ENCODE data around the gene ZP1. TPM values are rescaled to one million over a fixed set of nuclear protein-coding genes. Genes with fewer than 3 reads are reported as not detected.

ZP1 gene
- total and polyA plus RNA-seq, 2 of the 13 experiments (the other 11 are each of a cell fraction or from before 2014, with no cell fraction given): 0.16 TPM; not detected in 1

- no peak for TF ChIP-seq ZNF609 (CRISPR knock-in tag; IDR thresholded peaks at IDR 0.05; ENCODE audit: borderline replicate concordance)
- TF ChIP-seq ATRX (CRISPR knock-in tag; IDR thresholded peaks at IDR 0.05; ENCODE audit: borderline replicate concordance): no peak
- no peak for TF ChIP-seq ZFP37 (CRISPR knock-in tag; IDR thresholded peaks at IDR 0.05; ENCODE audit: borderline replicate concordance)
- no peak for TF ChIP-seq MLX (CRISPR knock-in tag; IDR thresholded peaks at IDR 0.05)
- TF ChIP-seq MXD1 (CRISPR knock-in tag; IDR thresholded peaks at IDR 0.05): peak; percentile 44; the same call in 1 of the 2 replicates
- no peak for TF ChIP-seq ZNF569 (CRISPR knock-in tag; IDR thresholded peaks at IDR 0.05; ENCODE audit: borderline replicate concordance)
- no peak for TF ChIP-seq ZNF282 (IDR thresholded peaks at IDR 0.05; ENCODE audit: partially characterized antibody)
- 0 out of 2 replicates have a peak, but pooled peaks have one; percentile 21 for TF ChIP-seq HNRNPL (IDR thresholded peaks at IDR 0.05; ENCODE audit: low read depth, low read length)
- peak; percentile 40; the same call in 1 of the 2 replicates for TF ChIP-seq YEATS4 (CRISPR knock-in tag; IDR thresholded peaks at IDR 0.05; ENCODE audit: borderline replicate concordance)
- no peak for TF ChIP-seq ZBTB8A (CRISPR knock-in tag; IDR thresholded peaks at IDR 0.05; ENCODE audit: borderline replicate concordance, low read depth)
- TF ChIP-seq TARDBP (CRISPR knock-in tag; IDR thresholded peaks at IDR 0.05): 0 out of 2 replicates have a peak, but pooled peaks have one; percentile 28
- no peak for TF ChIP-seq ZNF792 (CRISPR knock-in tag; IDR thresholded peaks at IDR 0.05)
- peak; percentile 27 for TF ChIP-seq PTBP1 (IDR thresholded peaks at IDR 0.05; ENCODE audit: low read depth, low read length, poor library complexity, severe bottlenecking)
- no peak for TF ChIP-seq ZNF281 (CRISPR knock-in tag; IDR thresholded peaks at IDR 0.05; ENCODE audit: borderline replicate concordance)
- peak; percentile 84 for TF ChIP-seq NR0B2 (CRISPR knock-in tag; IDR thresholded peaks at IDR 0.05)
- peak; percentile 71; the same call in 1 of the 2 replicates for TF ChIP-seq SALL2 (CRISPR knock-in tag; IDR thresholded peaks at IDR 0.05)
- TF ChIP-seq CCAR2 (optimal IDR thresholded peaks at IDR 0.05; ENCODE audit: low read depth, low read length): no peak
These were observed 46.7 kb downstream of the ZP1 start, which contains the start of gene TMEM109 (continued) for GRCh38 chr11:60913793-60914632.
